Limb (tissue), 2 donors: ENCODE measurements around the gene SPATA21.

Experiments
- DNase-seq, 2 donors: peaks; one replicate each; pipeline ENCODE4 v3.0.0-alpha.2; 2016; ENCODE audit errors: extremely low spot score in 2 of 2

The SPATA21 gene

GRCh38 chr1:16421201-16421600 is 16.0 kb downstream of the SPATA21 start:
- DNase-seq = no peak

GRCh38 chr1:16420424-16421118 is 16.7 kb downstream of the SPATA21 start:
- no peak for DNase-seq

- DNase-seq = no peak
These were observed 18.3 kb downstream of the SPATA21 start for GRCh38 chr1:16418823-16419425.

GRCh38 chr1:16413191-16413590 is 24.0 kb downstream of the SPATA21 start:
- no peak for DNase-seq

- DNase-seq = no peak
These were observed 26.4 kb downstream of the SPATA21 start for GRCh38 chr1:16410803-16411202.

- no peak for DNase-seq
These were observed 27.6 kb downstream of the SPATA21 start for GRCh38 chr1:16409536-16410152.

- DNase-seq = no peak
These were observed 30.4 kb downstream of the SPATA21 start for GRCh38 chr1:16406868-16407267.

GRCh38 chr1:16405441-16405840 is 31.8 kb downstream of the SPATA21 start:
- DNase-seq = no peak

GRCh38 chr1:16402742-16403141 is 34.5 kb downstream of the SPATA21 start:
- no peak for DNase-seq

- no peak for DNase-seq
These were observed 38.8 kb downstream of the SPATA21 start for GRCh38 chr1:16398371-16398953.

- DNase-seq = no peak
These were observed 40.1 kb downstream of the SPATA21 start for GRCh38 chr1:16397120-16397519.

GRCh38 chr1:16396591-16396990 is 40.6 kb downstream of the SPATA21 start:
- no peak for DNase-seq

GRCh38 chr1:16394977-16395376 is 42.2 kb downstream of the SPATA21 start:
- no peak for DNase-seq

GRCh38 chr1:16393570-16394521 is 43.4 kb downstream of the SPATA21 start:
- no peak for DNase-seq

- DNase-seq = no peak
These were observed 44.3 kb downstream of the SPATA21 start for GRCh38 chr1:16392740-16393569.

- no peak for DNase-seq
These were observed 45.8 kb downstream of the SPATA21 start for GRCh38 chr1:16391411-16391810.

- DNase-seq = peak; percentile 35 to 47
These were observed 49.7 kb downstream of the SPATA21 start for GRCh38 chr1:16387201-16388188.

GRCh38 chr1:16386454-16387113 is 50.6 kb downstream of the SPATA21 start:
- no peak for DNase-seq
